Measurements from ENCODE around the gene GRHL3.

Gene GRHL3

GRCh38 chr1:24293392-24294227 is 25.5 kb upstream of the GRHL3 start:
- DNase-seq = no peak

GRCh38 chr1:24294228-24294672 is 24.9 kb upstream of the GRHL3 start:
- no peak for DNase-seq

- no peak for DNase-seq
Observed at GRCh38 chr1:24294716-24295371, 24.3 kb upstream of the GRHL3 start.

GRCh38 chr1:24295535-24295934 is 23.6 kb upstream of the GRHL3 start:
- DNase-seq = no peak

- DNase-seq = no peak
Observed at GRCh38 chr1:24297187-24297851, 21.8 kb upstream of the GRHL3 start.

GRCh38 chr1:24297852-24298232 is 21.3 kb upstream of the GRHL3 start:
- no peak for DNase-seq

- DNase-seq = no peak
Observed at GRCh38 chr1:24298606-24299005, 20.6 kb upstream of the GRHL3 start.

- no peak for DNase-seq
Observed at GRCh38 chr1:24299901-24300300, 19.3 kb upstream of the GRHL3 start.

GRCh38 chr1:24300971-24301784 is 18.0 kb upstream of the GRHL3 start:
- peak in 1 of 2 experiments; percentile 29 for DNase-seq

GRCh38 chr1:24301785-24302175 is 17.4 kb upstream of the GRHL3 start:
- no peak for DNase-seq

- DNase-seq = no peak
Observed at GRCh38 chr1:24302209-24302611, 16.9 kb upstream of the GRHL3 start.

GRCh38 chr1:24303600-24303999 is 15.6 kb upstream of the GRHL3 start:
- no peak for DNase-seq

GRCh38 chr1:24304763-24305162 is 14.4 kb upstream of the GRHL3 start:
- peak in 1 of 2 experiments; percentile 44 for DNase-seq

GRCh38 chr1:24308365-24309015 is 10.7 kb upstream of the GRHL3 start:
- DNase-seq = no peak

- no peak for DNase-seq
Observed at GRCh38 chr1:24309762-24310485, 9.2 kb upstream of the GRHL3 start.

GRCh38 chr1:24311234-24311633 is 7.9 kb upstream of the GRHL3 start:
- no peak for DNase-seq

GRCh38 chr1:24311741-24312140 is 7.4 kb upstream of the GRHL3 start:
- no peak for DNase-seq

GRCh38 chr1:24315391-24315790 is 3.8 kb upstream of the GRHL3 start:
- no peak for DNase-seq

GRCh38 chr1:24316645-24317044 is 2.5 kb upstream of the GRHL3 start:
- no peak for DNase-seq

GRCh38 chr1:24317081-24317480 is 2.1 kb upstream of the GRHL3 start:
- no peak for DNase-seq

GRCh38 chr1:24317956-24318614 is 1.1 kb upstream of the GRHL3 start:
- DNase-seq = no peak
